ENCODE data around the gene USH2A. TPM values are rescaled to one million over a fixed set of nuclear protein-coding genes. Genes with fewer than 3 reads are reported as not detected.

USH2A gene
- total and polyA plus RNA-seq, 7 donors: under 0.01 to 0.32 (median 0.30) TPM; not detected in 4

GRCh38 chr1:215895276-215895675 lies 528.0 kb downstream of the USH2A start:
- no peak overlapping the region for H3K27ac ChIP-seq
- no peak for ATAC-seq
- WGBS, 3 donors: 78 to 82% (median 81%) methylated on average over 2 of the region's 2 CpGs
- DNase-seq: no peak
- no peaks in the 10 kb centered on the region for H3K9me3 ChIP-seq
- intact Hi-C loops (cut with DNase I): no loop called here
- no peak for TF ChIP-seq CTCF (IDR thresholded peaks at IDR 0.05)
- H3K4me3 ChIP-seq: no peak overlapping the region
- H3K36me3 ChIP-seq (ENCODE audit: insufficient read depth in 1 of 2, low read depth in 1 of 2): no peaks in the 10 kb centered on the region
- no peaks in the 10 kb centered on the region for H3K4me1 ChIP-seq
- H3K27me3 ChIP-seq (ENCODE audit: insufficient read depth in 3 of 3, low read length in 2 of 3): no peaks in the 10 kb centered on the region

GRCh38 chr1:215894617-215895016 lies 528.6 kb downstream of the USH2A start:
- Histone ChIP-seq H3K27ac (no peak overlapping the region), H3K4me1 (no peaks in the 10 kb centered on the region), H3K36me3 (ENCODE audit: insufficient read depth in 1 of 2, low read depth in 1 of 2) (no peaks in the 10 kb centered on the region), H3K4me3 (no peak overlapping the region), H3K27me3 (ENCODE audit: insufficient read depth in 3 of 3, low read length in 2 of 3) (no peaks in the 10 kb centered on the region), H3K9me3 (no peaks in the 10 kb centered on the region)
- no peak for DNase-seq
- intact Hi-C loops (cut with DNase I): no loop called here
- 61 to 71% (median 63%) methylated on average over 4 of the region's 4 CpGs for WGBS, 3 donors
- ATAC-seq: no peak
- TF ChIP-seq CTCF (IDR thresholded peaks at IDR 0.05): no peak

- Histone ChIP-seq H3K27me3 (ENCODE audit: insufficient read depth in 3 of 3, low read length in 2 of 3) (no peaks in the 10 kb centered on the region), H3K27ac (no peak overlapping the region), H3K4me3 (no peak overlapping the region), H3K9me3 (no peaks in the 10 kb centered on the region), H3K36me3 (ENCODE audit: insufficient read depth in 1 of 2, low read depth in 1 of 2) (no peaks in the 10 kb centered on the region), H3K4me1 (no peaks in the 10 kb centered on the region)
- no peak for TF ChIP-seq CTCF (IDR thresholded peaks at IDR 0.05)
- 37 to 39% (median 39%) methylated on average over 7 of the region's 7 CpGs for WGBS, 3 donors
- intact Hi-C loops (cut with DNase I): no loop called here
- ATAC-seq: no peak
- no peak for DNase-seq
Observed at GRCh38 chr1:215891266-215892057, 531.8 kb downstream of the USH2A start.

GRCh38 chr1:215890438-215890837 lies 532.8 kb downstream of the USH2A start:
- intact Hi-C loops (cut with DNase I): no loop called here
- no peak for TF ChIP-seq CTCF (IDR thresholded peaks at IDR 0.05)
- no peak for ATAC-seq
- 44 to 53% (median 47%) methylated on average over 3 of the region's 3 CpGs for WGBS, 3 donors
- Histone ChIP-seq H3K4me1 (no peaks in the 10 kb centered on the region), H3K27me3 (ENCODE audit: insufficient read depth in 3 of 3, low read length in 2 of 3) (no peaks in the 10 kb centered on the region), H3K9me3 (no peaks in the 10 kb centered on the region), H3K36me3 (ENCODE audit: insufficient read depth in 1 of 2, low read depth in 1 of 2) (no peaks in the 10 kb centered on the region), H3K4me3 (no peak overlapping the region), H3K27ac (no peak overlapping the region)
- DNase-seq: no peak

- no peak for TF ChIP-seq CTCF (IDR thresholded peaks at IDR 0.05)
- 56 to 61% (median 58%) methylated on average over 3 of the region's 3 CpGs for WGBS, 3 donors
- intact Hi-C loops (cut with DNase I): no loop called here
- no peak for ATAC-seq
- Histone ChIP-seq H3K9me3 (no peaks in the 10 kb centered on the region), H3K4me1 (no peaks in the 10 kb centered on the region), H3K4me3 (no peak overlapping the region), H3K27me3 (ENCODE audit: insufficient read depth in 3 of 3, low read length in 2 of 3) (no peaks in the 10 kb centered on the region), H3K36me3 (ENCODE audit: insufficient read depth in 1 of 2, low read depth in 1 of 2) (no peaks in the 10 kb centered on the region), H3K27ac (no peak overlapping the region)
- no peak for DNase-seq
Observed at GRCh38 chr1:215889871-215890270, 533.4 kb downstream of the USH2A start.
